Stimulated activated naive CD4-positive, alpha-beta T cell (primary cell): ENCODE measurements around the gene ANO1.
A peak's percentile ranks its signal among the peaks of the same experiment; 100 is the strongest.
"Not testable (repeated sequence)": the region's sequence is repeated elsewhere in the genome, so short reads cannot be mapped to it uniquely, and the experiment has no call there.

Experiments
- DNase-seq, 6 experiments: peaks; one replicate each; lab custom pipeline; 2025; lab: John Stamatoyannopoulos, UW

The ANO1 gene

DNA sequence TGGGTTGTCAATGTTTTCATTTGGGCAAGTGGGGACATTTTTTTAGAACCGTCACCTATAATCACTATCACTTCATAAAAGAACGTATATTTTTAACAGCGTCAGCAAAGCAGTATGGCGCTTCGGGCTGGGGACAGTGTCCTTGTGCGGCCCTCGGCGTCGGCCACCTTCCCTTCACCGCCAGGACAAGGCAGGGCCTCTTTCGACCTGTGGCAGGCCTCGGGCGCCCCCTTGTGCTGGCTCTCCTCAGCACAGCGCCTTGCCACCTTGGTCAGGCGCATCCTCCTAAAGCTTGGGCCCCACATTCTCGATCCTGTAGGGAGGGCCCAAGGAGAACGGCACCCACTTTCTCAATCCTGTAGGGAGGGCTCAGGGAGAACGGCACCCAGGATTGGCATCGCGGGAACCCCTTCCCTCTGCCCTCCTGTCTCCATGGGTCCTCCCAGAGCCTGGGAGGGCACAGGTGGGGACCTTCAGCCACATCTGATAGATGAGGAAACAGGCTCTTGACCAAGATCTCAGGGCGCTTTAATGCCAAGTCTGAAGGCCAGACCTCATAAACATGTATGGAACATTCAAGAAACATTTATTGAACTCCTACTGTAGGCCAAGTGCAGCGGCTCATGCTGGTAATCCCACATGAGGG, 113.5 kb downstream of the ANO1 start:
- peak in 4 of 6 experiments; percentile 4 to 31 (median 22) for DNase-seq

DNA sequence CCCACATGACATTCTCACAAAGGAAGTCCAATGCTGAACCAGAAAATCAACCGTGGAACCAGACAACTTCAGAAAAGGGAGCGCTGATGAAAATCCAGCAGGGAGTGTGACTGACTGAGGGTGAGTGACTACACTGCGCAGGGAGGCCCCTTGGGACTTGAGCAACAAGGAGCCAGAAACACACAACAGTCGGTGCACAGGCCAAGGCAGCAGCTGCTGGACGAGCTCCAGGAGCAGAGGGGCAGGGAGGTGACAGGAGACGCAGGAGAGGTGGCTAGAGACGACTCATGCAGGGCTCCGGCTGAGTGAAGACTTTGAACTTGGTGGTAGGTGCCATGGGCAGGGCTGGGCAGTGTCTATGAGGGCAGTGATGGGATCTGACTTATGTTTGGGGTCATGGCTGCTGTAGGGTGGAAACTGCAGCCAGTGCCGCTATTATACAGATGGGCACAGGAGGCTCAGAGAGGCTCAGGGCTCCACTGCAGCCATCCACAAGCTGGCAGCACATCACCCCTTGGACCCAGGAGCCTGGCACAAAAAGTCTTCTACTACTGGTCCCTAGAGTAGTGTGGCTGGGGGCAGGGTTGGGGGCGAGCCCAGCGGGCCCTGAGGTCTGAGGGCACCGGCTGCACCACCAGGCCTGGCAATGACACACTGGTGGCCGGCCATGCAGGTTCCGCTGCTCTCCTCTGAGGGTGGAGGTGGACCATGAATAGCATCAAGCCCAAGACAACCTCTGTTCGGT, 114.7 kb downstream of the ANO1 start:
- DNase-seq, result no peak

DNA sequence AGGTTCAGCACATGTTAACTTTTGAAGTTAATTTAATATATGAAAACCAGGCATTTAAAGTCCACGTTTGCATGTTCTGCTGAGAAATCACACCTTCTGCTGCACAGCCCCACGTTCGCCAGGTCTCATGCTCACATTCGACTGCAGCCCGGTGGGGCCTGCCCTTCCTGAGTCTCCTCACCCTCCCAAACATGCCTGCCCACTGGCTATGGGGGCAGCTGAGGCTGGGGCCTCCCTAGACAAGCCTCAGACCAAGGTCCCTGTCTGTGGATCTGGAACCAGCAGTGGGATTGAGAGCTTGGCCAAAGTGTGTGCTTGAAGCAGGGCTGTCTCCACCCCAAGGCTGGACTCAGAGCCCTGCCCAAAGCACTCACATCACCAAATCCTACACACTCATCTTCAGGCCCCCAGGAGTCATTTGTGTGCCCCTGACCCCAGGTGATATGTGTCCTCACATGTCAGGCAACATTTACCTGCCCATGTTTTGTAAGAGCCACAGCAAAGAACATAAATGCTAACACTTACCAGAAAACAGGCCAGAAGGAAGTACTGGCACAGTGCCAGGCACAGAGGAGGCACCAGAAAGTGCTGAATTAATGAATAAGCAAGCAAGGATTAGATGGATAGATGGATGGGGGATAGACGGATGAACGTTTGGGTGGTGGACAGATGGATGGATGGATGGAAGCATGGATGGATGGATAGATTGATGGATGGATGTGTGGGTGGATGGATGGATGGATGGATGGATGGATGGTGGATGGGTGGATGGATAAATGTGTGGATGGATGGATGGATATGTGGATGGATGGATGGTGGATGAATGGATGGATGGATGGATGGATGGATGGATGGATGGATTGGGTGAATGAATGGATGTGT, 115.5 kb downstream of the ANO1 start:
- no peak for DNase-seq

DNA sequence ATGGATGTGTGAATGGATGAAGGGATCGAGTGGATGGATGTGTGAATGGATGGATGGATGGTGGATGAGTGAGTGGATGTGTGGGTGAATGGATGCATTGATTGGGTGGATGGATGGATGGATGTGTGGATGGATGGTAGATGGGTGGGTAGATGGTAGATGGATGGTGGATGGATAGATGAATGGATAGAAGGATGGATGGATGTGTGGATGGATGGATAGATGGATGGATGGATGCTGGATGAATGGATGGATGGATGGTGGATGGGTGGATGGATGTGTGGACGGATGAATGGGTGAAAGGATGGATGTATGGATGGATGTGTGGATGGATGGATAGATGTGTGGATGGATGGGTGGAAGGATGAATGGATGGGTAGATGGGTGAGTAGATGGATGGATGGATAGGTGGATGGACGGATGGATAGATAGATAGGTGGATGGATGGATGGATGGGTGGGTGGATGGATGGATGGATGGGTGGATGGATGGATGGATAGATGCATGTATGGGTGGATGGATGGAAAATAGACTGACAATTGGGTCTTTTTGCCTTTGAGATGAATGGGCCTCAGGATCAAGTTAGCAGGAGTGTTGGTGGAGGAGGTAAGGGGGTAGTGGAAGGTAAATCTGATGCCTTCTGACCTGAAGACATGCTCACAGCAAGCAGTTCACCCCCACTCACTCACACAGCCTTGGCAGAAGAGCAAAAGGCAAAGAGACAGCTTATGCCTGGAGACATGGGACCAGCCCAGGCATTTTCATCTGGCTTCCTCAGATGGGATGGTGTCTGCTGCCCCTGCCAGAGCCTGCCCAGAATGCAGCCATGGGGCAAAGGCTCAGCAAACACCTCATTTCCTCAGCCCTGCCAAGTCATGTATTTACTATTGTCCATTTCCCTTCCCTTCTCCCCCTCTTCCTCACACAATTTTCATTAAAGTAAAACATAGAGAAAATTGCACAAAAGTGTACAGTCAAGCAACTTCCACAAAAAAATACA, 117.0 kb downstream of the ANO1 start:
- no peak for DNase-seq

DNA sequence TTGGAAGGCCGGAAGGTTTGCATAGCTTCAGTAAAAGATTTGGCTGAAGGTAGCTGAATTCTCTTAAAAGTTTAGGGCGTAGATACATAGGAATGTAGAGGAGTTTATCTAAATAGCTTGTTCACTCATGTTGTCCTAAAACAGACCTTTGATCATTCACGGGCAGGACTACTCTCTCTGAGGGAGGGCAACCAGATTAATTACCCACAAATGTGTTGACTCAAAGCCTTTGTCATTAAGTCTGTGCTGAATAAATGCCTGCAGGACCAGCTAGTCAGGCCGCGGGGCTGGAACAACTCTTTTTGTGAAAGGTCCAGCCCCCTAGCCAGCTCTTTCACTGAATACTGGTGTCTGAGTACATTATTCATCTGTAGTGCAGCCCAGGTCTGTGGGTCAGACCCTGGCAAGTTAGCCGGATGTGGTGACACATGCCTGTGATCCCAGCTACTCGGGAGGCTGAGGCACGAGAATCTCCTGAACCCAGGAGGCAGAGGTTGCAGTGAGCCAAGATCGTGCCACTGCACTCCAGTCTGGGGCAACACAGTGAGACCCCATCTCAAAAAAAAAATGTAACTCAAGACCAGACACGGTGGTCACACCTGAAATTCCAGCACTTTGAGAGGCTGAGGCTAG, 122.2 kb downstream of the ANO1 start:
- DNase-seq, result no peak

DNA sequence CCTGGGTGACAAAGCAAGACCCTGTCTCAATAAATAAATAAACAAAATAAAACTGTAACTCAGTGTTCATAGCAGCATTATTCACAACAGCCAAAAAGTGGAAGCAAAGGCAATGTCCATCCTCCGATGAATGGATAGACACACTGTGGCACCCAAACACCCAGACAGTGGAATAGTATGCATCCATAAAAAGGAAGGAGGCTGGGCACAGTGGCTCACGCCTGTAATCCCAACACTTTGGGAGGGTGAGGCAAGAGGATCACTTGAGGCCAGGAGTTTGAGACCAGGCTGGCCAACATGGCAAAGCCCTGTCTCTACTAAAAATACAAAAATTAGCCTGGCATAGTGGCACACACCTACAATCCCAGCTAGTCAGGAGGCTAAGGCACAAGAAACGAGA, 122.9 kb downstream of the ANO1 start:
- DNase-seq, result not testable (repeated sequence)

DNA sequence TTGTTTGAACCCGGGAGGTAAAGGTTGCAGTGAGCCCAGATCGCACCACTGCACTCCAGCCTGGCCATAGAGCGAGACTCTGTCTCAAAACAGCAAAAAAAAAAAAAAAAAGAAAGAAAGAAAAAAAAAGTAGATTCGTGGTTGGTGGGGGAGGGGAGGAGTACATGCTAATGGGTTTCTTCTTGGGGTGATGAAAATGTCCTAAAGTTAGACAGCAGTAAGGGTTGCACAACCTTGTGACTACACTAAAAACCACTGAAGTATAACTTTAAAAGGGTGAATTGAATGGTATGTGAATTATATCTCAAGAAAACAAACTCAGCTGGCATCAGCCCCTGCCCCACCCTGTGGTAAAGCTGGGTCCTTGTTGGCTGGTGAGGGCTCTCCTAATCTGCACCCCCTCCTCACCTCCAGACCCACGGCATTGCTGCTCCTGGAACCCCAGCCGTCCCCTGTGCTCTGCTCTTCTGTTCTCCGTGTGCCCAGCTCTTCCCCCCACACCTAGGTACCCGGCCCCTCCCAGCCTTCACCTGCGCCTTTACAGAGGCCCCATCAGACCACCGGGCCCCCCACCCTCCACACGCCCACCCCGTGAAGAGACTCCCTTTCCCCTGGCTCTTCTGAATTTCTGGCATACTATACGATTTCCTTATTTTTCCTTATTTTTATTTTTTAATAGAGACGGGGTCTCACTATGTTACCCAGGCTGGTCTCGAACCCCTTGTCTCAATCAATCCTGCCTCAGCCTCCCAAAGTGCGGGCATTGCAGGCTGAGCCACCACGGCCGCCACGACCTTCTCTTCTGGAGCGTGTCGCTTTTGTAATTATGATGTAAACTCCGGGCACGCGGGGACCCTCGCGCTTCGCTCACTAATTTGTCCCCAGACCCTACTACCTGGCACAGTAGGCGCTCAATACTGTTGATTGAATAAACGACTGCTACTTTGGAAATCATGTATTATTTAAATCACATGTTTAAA, 124.1 kb downstream of the ANO1 start:
- DNase-seq, result no peak

DNA sequence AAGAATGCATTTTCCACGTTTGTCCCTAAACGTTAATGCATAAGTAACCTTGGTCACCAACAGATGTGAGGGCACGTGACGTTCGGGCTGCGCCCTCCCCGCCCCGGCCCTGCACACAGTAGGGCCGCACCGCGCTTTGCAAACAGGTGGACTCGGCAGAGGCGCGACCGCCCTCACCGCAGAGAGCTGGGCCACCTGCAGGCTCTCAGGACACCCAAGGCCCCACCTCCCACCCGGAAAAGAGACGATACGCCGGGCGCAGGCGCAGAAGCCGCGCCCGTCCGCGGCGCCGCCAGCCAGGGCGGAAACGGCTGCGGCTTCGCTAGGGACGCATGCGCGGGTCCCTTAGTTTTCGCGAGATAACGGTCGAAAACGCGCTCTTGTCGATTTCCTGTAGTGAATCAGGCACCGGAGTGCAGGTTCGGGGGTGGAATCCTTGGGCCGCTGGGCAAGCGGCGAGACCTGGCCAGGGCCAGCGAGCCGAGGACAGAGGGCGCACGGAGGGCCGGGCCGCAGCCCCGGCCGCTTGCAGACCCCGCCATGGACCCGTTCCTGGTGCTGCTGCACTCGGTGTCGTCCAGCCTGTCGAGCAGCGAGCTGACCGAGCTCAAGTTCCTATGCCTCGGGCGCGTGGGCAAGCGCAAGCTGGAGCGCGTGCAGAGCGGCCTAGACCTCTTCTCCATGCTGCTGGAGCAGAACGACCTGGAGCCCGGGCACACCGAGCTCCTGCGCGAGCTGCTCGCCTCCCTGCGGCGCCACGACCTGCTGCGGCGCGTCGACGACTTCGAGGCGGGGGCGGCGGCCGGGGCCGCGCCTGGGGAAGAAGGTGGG, 125.0 kb downstream of the ANO1 start, which contains the start of gene FADD:
Gene FADD (plus strand): TSS at position 377 of the 831 bp plus-strand sequence. CDS start 164 bp downstream, at position 541.
- peak; percentile 86 to 92 (median 89) for DNase-seq

DNA sequence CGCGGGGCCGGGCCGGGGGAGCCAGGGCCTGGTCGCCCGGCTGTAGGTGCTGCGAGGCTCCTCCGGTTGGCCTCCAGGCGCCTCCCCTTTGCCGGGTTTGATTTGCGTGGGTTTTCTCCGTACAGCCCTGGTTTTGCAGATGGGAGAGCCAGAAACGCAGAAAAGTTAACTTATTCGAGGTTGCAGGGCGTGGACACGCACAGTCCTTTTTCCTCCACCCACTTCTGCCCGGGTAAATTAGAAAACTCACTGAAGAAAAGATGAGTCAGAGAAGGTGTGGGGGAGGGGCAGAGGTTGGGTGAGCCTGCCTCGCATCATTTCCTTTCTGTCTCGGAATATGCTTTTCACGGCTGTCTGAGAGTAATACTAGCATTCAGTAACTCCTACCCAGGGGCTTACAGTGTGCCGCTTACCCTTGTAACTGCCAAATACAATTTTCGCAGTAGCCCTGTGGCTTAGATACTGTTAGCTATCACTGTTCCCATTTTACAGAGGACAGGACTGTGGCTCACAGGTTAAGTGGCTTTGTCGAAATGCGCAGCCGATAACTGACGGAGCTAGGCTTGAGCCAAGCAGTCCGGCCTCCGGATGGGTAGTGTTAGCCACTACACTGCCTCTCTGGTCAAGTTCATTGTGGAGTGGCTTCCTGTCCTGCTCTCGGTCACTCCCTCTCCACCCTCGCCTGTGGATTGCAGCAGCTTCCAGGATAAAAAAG, 125.8 kb downstream of the ANO1 start:
- peak; percentile 71 to 83 (median 80) for DNase-seq

DNA sequence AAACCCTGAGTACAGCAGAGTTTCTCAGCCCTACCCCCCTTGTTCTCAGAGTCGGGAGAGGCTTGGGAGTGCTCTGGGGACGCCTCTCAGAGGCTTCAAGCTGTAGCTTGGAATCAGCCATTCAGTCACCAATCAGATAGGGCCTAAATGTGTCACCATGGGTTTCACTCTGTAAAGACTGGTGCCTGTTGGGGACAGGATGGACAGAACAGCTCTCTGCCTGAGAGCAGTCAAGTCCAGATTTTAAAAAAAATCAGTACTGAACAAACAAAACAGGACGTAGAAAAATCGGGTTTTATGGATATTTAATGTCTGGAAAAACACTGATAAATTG, 126.3 kb downstream of the ANO1 start:
- DNase-seq, result no peak

DNA sequence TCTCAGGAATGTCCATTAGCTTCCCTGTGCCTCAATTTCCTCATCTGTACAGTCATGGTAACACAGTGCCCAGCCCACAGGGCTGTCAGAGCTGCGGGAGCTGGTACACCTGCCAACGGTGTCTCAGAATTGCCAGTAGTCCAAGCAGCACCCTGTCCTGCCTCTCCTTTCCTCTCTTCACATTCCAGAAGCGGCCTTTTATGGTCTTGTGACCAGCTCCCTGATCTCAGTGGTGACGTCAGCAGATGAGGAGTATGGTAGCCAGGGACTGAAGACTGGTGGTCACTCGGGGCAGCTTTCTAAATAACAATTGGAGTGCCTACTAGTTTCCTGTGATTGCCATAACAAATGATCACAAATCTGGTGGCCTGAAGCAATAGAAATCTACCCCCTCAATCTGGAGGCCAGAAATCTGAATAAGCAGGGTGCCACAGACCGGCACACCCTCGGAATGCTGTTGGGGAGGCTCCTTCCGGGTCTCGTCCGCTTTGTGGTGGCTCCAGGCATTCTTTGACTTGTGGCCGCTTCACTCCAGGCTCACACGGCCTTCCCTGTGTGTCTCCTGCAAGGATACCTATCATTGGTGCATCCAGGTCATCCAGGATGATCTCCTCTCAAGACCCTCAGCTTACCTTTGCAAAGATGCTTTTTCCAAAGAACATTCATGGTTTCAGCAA, 127.1 kb downstream of the ANO1 start:
- DNase-seq, result no peak

DNA sequence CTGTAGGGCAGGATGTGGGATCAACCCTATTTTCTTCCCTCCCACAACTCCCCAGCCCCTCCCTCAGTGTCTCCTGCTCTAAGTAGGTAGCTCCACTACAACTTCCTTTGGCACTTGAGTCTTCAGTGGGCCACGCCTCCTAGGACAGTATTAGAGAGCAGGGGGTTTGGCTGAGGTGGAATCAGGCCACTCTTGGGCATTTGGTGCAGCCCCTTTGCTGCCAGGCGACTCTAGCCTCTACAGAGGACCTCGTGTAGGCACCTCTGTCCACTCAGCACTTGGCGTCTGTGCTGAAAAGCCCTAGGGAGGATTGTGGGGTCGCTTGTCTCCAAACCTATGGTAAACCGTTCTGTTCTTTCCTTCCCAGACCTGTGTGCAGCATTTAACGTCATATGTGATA, 127.6 kb downstream of the ANO1 start:
- no peak for DNase-seq

DNA sequence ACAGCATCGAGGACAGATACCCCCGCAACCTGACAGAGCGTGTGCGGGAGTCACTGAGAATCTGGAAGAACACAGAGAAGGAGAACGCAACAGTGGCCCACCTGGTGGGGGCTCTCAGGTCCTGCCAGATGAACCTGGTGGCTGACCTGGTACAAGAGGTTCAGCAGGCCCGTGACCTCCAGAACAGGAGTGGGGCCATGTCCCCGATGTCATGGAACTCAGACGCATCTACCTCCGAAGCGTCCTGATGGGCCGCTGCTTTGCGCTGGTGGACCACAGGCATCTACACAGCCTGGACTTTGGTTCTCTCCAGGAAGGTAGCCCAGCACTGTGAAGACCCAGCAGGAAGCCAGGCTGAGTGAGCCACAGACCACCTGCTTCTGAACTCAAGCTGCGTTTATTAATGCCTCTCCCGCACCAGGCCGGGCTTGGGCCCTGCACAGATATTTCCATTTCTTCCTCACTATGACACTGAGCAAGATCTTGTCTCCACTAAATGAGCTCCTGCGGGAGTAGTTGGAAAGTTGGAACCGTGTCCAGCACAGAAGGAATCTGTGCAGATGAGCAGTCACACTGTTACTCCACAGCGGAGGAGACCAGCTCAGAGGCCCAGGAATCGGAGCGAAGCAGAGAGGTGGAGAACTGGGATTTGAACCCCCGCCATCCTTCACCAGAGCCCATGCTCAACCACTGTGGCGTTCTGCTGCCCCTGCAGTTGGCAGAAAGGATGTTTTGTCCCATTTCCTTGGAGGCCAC, 128.3 kb downstream of the ANO1 start:
- no peak for DNase-seq

DNA sequence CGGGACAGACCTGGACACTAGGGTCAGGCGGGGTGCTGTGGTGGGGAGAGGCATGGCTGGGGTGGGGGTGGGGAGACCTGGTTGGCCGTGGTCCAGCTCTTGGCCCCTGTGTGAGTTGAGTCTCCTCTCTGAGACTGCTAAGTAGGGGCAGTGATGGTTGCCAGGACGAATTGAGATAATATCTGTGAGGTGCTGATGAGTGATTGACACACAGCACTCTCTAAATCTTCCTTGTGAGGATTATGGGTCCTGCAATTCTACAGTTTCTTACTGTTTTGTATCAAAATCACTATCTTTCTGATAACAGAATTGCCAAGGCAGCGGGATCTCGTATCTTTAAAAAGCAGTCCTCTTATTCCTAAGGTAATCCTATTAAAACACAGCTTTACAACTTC, 128.9 kb downstream of the ANO1 start:
- no peak for DNase-seq

DNA sequence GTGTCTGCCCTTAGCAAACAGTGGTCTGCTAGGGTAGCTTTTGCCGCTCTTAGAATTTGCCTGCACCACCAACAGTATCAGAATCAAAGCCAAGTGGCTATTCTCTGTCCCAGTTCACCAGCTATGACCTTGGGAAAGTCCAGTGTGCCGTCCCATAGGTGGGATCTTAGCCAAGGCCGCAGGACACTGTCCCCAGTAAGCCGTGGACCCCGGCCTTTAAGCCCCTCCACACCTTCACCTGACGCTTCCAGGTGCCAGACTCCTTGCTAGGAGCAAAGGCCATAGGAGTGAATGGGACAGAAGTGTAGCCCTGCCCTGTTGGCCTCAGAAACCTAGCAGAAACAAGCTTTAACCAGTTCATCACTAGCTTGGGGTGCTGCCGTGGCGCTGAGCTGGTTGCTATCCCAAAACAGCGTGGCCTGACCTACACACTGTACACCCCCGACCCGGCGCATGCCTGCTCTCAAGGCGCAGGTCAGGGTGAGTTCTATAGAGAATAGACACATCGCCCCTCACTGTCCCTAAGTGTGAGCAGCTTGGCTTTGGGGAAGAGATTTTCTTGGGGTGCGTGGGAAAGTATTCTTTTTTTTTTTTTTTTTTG, 129.5 kb downstream of the ANO1 start:
- no peak for DNase-seq

DNA sequence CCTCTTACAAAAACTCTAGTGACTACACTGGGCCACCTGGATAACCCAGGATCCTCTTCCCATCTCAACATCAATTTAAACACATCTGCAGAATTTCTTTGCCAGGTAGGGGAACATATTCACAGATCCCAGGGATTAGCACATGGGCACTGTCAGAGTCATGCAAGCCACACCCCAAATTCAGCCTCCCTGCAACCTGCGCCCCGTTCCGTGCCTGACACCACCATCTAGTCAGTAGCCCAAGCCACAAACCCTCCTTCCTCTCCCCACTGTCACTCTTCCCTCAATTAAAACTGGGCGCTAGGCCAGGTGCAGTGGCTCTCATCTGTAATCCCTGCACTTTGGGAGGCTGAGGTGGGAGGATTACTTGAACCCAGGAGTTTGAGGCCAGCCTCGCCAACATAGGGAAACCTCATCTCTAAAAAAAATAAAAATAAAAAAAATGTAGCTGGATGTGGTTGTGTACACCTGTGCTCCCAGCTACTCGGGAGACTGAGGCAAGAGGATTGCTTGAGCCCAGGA, 131.3 kb downstream of the ANO1 start:
- no peak for DNase-seq
